HG03442 (cell line): ENCODE measurements around the gene ELMO1.

Experiments used
- ATAC-seq: cut with Tn5 transposase; IDR thresholded peaks from one replicate; pipeline ENCODE4 v1.9.1; 2021; ENCODE audit warnings: mild to moderate bottlenecking, moderate library complexity; ENCODE audit not compliant: unreplicated experiment

Gene ELMO1

DNA sequence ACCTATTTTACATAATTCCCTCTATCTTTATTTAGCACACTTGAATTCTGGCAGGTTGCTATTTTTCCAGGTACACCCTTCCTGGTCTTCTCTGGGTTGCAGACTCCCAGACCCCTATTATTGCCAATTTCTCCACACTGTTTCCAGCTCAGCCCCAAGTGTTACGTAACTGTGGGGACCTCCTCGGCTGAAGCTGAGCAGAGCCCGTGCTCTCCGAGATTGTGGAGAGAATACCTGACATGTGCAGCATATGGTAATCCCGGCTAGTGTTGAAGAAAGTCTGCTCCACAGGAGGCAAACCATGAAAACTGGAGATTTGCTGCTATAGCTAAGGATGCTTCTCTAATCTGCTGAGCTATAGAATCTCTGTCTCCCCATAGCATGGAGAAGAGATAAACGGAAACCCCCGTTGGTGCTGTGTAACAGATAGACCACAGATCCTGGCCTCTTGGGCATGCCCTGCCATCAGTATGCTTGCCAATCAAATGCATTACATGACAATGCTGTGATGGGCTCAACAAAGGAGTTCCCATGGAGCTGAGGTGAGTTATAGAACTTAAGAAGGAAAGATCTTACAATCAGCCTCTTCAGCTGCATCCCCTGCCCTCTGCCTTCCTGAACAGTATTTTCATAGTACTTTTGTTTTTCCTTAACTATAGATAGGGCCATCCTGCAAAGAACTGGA, 579.8 kb downstream of the ELMO1 start:
- ATAC-seq = no peak

DNA sequence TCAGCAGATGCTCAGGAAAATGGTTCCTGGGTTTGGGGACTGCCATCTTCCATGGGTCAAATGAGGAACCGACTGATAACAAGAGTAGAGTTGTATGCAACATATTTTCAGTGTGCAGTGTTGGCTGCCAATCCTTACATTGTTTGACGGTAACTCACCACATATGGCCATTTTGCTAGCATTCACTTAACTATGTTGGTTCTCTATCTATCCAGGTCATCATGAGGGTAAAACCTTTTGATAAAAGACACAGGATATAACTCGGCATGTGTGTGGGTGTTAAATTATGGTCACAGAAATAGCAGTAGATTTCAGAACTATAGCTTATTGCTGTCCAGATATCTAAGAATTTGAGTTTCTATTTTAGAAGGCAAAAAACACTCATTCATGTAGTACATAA, 583.6 kb downstream of the ELMO1 start:
- ATAC-seq = no peak

DNA sequence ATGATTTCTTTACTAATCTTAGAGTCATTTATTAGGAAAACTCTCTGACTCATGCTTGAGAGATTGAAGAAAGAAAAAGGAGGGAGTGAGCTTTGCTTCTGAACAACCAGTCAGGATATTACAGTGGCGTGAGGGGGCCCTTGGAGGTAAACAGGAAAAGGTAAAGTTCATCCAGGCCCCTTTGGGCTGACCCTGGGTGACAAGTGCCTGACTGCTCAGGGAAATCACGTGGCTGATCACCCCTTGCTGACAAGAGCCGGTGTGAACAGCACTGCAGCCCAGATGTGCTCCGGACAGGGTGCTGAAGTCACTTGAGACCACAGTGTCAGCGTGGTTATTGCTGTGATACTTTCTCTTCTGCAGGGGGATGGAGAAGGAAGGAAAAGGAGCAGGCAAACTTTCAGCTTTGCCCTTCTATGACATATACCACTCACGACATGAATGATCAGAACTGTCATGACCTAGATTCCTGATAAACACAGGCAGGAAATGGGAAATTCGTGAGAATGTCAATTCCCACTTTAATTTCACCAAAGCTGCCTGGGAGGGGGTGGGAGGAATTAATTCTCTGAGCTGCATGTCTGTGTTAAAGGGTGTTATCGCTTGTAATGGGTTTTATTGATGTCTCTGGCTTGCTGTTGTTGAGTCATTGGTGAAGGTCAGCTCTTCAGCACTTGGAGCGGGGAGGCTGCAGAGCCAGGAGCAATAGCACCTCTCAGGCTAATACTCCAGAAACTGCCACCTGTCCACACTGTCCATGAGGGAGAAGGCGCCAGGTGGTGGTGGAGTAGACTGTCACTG, 584.6 kb downstream of the ELMO1 start:
- ATAC-seq = no peak

DNA sequence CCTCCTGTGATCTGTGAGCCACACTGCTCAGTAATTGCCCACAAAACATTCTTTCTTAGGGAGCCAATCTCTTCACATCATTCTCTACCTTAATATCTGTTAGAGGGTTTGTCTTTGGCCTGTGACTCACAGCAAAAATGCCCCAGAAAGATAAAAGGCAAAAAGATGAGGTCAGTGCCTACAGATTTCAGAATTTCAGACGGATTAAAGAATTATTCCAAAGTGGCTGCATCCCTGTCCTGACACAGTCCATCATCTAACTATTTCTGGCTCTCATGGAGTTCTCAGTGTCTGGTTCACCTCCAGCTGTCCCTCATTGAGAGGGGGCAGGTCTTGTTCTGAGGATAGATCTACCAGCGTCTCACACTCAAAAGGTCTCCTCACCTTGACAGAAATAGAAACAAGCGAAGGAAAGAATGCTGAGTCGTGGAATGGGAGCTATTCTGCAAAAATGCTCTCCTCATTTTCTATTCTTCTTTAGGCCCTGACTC, 585.8 kb downstream of the ELMO1 start:
- no peak for ATAC-seq

DNA sequence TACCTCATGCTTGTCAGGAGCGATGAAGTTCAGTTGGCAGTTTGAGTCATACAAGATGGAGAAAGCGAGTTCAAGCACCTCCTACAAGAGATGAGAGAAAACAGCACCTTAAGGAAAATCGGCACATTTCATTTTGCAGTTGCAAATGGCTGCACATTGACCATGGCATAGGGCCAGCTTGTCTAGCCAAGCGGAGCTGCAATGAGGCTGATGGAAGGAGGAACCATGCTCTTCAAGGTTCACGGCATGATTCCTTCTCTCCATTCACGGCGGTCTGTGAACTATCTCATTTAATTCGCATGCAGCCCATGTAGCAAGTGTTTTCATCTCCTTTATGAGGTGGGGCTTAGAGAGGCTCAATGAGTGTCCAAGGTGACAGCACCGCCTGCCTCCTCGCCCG, 587.0 kb downstream of the ELMO1 start:
- ATAC-seq = no peak

- no peak for ATAC-seq
Observed at GRCh38 chr7:36860681-36861080, 588.0 kb downstream of the ELMO1 start.

DNA sequence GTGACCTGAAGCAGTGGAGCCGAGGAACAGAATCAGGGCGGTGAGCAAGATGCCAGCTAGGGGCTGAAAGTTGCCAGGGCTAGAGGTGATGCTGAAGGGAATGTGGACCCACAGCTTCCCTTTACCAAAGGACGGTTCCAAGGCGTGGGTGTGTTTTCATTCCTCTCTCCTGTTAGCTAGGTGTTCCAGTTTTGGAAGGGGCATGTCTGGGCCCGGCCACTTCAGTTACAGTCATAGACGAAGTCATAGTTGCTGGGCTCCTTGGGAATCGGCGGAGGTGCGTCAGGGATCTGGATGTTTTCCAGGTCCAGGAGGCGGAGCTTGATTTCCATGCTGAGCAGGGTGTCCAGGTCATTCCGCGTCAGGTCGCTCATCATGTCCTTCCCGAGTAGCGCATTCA, 593.3 kb downstream of the ELMO1 start:
- ATAC-seq = no peak

DNA sequence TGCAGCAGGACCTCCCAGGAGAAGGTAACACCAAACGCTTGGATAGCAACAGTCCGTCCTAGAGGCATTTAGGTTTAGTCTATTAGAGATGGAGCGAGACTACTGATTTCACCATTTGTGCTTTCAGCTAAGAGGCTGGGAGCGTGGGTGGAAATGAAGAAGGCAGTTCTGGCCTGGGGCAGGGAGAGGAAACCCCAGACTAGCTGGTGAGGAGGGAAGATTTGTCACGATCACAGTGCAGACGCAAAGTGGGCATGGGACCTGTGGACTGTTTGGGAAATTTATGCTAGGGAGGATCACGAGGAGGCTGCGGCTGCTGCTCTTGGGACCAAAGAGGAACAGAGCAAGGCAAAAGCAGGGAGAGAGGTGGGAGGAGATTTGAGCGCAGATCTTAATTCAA, 594.0 kb downstream of the ELMO1 start:
- ATAC-seq = no peak

DNA sequence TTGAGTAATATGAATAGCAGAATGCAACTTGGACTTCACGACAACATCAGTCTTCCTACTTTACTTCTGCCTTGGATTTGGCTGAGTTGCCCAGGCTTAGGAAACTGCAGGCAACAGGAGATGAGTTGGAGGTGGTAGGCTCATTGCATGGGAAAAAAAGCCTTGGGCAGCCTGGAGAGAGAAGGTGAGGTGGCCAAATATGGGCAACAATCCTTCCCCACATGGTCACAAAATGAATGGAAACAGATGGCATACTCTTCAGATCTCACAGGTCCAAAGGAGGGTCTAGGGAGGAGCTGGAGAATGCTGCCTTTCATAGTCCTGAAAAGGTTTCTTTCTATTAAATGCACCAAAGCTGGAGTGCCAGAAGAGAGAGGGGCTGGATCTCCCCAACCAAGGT, 595.7 kb downstream of the ELMO1 start:
- no peak for ATAC-seq

DNA sequence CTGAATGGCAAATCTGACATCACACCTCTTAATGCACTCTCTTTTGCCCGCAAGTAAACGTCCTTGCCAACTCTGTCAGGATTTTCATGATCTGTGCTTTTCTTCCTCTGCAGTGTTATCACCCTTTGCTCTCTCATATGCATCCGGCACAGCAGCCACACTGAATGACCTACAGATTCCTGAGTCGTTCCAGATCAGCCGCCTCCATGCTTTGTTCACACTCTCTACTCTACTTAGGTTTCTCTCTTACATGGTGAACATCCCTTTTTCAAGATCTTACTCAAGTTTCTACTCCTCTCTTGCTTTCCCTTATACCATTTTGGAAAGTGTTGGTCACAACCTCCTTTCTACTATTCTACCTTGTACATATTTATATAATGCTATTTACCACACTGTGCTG, 596.6 kb downstream of the ELMO1 start:
- ATAC-seq = no peak

GRCh38 chr7:36851382-36851781, 597.3 kb downstream of the ELMO1 start:
- ATAC-seq = no peak

GRCh38 chr7:36847946-36848345, 600.7 kb downstream of the ELMO1 start:
- no peak for ATAC-seq

- ATAC-seq = no peak
Observed at GRCh38 chr7:36844374-36844773, 604.3 kb downstream of the ELMO1 start.

DNA sequence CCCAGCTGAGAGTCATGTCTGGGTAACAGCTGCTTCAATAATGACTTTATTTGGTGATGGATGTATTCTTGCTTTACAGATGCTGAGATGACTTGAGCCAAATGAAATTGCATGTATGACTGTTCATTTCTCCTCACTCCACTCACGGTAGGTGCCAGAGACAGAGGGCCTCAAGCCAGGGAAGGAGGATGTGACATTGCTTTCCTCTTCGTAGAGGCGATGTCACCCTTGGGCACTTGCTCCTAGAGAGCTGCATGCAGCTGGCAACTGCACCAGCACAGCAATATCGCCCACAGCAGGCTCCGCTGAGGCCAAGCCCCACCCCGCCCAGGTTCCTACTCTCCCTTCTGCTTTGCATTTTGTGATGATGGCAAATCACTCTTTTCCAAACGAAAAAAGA, 607.8 kb downstream of the ELMO1 start:
- ATAC-seq = no peak

DNA sequence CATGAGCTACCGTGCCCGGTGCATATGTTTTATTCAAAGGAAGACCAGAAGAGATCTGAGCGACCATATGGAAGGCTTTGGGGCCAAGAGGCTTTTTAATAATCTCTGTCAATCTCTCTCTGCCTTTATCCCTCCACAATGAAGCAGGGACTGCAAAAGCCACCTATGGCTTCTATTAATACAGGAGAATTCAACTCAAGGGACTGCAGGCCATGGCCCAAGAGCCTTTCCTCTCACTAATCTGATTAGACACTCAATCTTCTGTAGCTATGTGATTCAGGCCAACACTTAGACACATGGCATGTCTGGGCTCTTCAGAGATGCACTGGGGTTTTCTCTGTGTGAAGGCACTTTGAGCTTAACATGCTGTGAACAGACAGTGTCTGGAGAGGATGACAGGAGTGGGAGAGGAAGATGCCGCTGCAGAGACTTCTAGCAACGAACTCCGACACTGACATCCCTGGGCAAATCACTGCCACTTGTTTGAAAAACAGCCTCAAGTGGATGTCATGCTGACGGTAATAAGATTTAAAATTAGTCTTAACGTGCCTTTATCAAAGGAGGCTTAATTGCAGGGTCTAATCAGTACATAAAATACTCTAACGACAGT, 609.9 kb downstream of the ELMO1 start:
- no peak for ATAC-seq

DNA sequence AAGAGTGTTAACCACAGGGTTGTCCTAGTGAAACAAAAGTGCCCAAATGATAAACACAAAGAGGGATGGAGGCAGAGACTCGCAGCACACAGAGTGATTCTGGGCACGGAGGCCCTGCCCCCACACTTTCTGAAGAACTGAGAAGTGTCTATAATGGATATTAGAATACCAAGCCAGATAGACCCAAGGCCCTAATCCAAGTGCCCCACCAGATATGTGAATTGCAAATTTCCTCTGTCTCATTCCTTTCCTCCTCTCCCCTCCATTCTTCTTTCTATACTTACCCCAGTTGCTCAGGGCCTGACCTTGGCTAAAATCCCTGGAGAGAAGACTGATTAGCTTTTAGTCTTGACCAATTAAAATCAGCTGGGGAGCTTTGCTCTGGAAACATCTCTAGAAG, 617.6 kb downstream of the ELMO1 start:
- ATAC-seq = no peak

GRCh38 chr7:36827726-36828703, 620.6 kb downstream of the ELMO1 start:
- no peak for ATAC-seq

DNA sequence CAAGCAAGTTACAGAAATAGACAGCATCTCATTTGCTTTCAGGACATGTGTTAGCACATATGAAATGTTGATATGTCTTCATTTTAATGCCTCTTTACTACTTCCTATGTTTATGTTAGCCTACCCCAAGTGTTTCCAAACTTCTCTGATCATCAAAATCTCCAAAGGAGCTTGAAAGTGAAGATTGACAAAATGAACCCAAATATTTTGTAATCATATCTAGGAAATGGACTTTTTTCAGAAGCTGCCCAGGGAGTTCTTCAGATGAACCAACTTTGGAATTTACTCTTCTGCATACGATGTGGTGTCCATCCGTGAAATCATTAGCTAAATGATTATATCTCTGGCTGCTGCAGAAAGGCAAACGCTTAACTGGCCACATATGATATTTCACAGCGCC, 623.2 kb downstream of the ELMO1 start:
- ATAC-seq = no peak

DNA sequence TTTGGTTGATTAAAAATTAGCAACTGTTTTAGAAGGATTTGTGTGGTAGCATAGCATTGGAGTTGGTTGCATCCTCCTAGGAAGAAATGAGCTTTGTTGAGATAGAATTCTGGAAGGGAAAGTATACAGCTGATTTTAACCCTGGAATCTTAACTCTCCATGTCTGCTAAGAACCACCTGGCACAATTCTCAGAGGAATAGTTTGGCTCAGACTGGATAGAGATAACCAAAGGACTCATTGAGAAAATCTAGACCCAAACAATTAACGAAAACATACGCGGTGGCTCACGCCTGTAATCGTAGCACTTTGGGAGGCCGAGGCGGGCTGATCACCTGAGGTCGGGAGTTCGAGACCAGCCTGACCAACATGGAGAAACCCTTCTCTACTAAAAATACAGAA, 625.3 kb downstream of the ELMO1 start:
- no peak for ATAC-seq

GRCh38 chr7:36821617-36822016, 627.0 kb downstream of the ELMO1 start:
- no peak for ATAC-seq
